Forelimb muscle (tissue), 1 donor: ENCODE measurements around the gene CFAP46. TPM values are rescaled to one million over a fixed set of nuclear protein-coding genes. Genes with fewer than 3 reads are reported as not detected.
"Not testable (repeated sequence)": the region's sequence is repeated elsewhere in the genome, so short reads cannot be mapped to it uniquely, and the experiment has no call there.

Experiments used
- DNase-seq: peaks from one replicate; pipeline ENCODE4 v3.0.0-alpha.2; 2013; ENCODE audit warnings: low read depth
- polyA plus RNA-seq: library from polyadenylated mRNA; unstranded; fragments of 120-200 nt; gene quantifications from one replicate; pipeline ENCODE4 v1.2.1, GENCODE V29; 2013; ENCODE audit not compliant: insufficient read length

Gene CFAP46
- polyA plus RNA-seq, 1 donor = 0.24 TPM

GRCh38 chr10:132944510-132944909 lies 2.1 kb upstream of the CFAP46 start:
- DNase-seq = no peak

DNA sequence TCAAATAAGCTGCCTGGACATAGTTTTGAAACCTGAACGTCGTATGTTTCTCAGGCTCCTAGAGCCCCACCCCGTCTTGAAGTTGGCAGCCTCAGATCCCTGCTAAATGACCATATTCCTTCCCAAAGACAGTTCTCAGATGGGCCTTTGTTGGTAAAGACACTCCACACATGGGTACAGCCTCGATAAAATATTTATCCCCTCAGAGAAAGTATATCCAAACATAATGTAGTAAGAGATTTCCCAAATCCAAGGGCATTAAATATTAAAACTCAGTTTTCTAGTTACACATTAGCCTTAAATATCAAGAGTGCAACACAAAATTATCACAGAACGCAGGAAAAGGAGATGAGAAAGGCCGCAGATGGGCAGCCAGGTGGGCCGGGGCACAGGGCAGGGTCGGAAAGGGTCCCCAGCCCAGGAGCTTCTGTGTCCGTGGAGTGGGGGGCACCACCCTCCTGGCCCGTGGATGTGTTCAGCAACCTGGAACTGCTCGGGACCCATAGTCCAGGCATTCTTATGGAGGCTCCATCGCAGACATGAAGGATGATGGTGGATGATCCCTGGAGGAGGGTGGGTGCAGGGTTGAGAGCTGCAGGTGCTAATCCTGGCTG lies 1.5 kb upstream of the CFAP46 start:
- DNase-seq = no peak

DNA sequence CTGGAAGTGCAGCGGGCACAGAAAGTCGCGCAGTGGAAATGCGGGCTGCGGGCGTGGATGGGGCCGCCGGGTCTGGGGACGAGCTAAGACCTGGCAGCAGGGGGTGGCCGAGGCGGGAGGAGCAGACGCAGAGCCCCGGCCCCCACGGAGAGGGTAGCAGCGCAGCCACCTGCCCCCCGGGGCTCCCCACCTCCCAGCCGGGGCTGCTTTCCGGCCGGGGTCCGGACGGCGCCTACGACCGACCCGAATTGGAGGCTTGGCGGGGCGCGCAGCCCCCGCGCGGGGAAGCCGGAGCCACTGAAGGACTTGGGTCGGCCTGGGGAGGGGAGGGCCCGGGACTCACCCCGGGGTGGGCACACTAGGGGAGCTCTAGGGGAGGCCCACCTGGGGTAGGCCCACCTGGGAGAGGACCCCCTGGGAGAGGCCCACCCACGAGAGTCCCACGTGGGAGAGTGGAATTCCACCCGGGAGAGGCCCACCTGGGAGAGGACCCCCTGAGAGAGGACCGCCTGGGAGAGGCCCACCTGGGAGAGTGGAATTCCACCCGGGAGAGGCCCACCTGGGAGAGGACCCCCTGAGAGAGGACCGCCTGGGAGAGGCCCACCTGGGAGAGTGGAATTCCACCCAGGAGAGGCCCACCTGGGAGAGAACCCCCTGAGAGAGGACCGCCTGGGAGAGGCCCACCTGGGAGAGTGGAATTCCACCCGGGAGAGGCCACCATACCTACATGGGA lies 854 bp upstream of the CFAP46 start:
- no peak for DNase-seq

DNA sequence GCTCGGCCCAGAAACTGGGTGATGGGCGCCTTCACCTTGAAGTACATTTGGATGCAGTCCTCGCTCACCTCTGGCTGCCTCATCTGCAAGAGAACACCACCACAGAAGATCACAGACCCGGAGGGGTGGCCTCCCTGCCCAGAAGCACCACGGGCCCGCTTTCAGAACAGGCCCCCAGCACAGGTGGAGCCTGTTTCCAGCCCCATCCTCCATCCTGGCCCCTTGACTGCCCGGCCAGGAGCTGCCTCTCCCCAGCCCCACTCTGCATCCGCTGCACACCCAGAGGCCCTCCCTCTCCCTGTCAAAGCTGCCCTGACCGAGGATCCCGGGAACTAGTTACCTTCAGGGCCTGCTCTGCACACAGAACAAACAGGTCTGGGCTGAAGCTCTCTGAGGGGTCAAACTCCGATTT lies 724 bp downstream of the CFAP46 start:
- no peak for DNase-seq

GRCh38 chr10:132940791-132941465 lies 1.4 kb downstream of the CFAP46 start:
- DNase-seq = no peak

DNA sequence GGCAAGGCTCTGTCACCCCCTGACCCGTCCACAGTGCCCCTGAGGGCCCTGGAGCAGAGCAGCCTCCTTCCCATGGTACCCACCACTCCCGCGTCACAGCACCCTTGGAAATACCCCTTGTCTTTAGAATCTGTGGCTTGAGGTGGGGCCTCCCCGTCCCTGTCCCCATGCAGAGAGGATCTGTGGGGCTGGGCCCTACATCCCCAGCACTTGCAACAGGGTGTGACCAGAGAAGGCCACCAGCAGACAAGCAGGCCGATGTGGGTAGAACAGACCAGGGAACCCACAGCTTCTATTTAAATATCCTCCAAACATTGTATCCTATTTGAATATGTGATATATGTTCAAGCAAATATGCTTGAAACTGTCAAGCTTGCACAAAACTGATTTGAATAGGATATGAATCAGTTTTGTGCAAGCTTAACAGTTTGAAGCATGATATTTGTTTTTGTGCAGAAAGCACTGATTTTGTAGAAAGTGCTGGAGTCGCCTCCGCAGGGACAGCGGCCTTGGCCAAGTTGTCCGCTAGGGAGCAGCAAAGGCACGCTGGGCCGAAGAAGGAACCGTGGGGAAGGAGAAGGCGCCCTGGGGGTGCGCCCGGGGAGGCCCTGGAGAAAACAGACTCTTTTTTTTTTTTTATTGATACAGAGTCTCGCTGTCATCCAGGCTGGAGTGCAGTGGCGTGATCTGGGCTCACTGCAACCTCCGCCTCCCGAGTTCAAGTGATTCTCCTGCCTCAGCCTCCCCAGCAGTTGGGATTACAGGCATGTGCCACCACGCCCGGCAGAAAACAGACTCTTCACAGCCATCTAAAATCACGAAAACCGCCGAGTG lies 2.2 kb downstream of the CFAP46 start:
- DNase-seq = no peak

DNA sequence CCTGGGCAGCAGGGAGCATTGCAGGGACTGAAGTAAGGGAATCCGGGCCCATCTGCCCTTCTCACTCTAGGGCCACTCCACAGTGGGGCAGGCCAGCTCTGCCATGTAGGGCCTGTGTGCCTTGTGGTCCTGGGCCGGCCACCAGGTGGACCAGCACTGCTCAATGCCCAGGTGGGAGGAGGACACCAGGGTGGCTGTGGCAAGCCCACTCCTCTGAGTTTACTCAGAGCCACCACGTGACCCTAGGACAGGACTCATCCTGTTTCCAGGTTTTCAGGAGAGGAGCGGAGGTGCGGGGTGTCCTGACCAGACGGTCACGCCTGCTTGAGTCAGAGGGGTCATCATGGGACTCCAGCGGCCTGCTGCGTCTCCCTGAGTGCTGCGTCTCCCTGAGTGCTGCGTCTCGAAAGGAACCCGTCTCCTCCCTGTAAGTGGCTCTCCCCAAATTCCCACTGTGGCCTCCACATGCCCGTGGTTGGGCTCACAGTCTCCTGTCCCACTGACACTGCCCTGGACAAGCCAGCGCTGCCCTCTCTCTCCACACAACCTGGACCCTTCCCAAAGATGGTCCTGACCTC lies 2.9 kb downstream of the CFAP46 start:
- no peak for DNase-seq

GRCh38 chr10:132938472-132939339 lies 3.7 kb downstream of the CFAP46 start:
- DNase-seq = no peak

DNA sequence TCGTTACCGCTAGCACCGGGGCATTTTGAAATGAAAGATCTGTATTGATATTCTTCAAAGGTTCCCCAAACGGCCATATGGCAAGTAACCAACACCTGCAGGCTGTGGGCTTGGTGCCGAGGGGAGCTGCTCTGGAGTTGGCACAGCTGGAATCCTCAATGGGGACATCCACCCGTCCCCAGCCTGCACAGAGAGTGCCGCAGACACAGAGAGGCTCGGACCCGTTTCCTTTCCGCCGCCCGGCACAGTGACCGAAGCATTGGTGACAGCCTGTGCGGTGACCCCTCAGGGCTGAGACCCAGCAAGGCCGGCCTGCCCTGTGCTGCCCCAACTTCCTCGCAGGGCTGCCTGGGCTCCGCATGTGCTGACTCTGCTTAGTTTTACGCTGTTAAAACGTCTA lies 4.5 kb downstream of the CFAP46 start:
- DNase-seq = no peak

DNA sequence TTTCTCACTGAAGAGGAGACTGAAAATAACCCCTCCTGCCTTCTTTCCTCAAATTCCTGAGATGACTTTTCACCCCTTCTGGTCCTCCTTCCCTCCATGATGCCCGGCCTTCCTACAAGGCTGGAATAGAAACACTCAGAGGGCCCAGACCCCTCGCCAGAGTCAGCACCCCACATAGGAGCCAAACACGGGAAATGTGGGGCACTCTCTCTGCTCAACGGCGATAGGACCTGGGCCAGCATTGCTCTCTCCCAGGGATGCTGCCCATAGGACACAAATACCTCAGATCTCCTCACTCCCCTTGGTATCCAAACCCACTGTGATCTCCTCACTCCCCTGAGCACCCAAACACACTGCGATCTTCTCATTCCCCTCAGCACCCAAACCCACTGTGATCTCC lies 7.4 kb downstream of the CFAP46 start:
- DNase-seq = no peak

DNA sequence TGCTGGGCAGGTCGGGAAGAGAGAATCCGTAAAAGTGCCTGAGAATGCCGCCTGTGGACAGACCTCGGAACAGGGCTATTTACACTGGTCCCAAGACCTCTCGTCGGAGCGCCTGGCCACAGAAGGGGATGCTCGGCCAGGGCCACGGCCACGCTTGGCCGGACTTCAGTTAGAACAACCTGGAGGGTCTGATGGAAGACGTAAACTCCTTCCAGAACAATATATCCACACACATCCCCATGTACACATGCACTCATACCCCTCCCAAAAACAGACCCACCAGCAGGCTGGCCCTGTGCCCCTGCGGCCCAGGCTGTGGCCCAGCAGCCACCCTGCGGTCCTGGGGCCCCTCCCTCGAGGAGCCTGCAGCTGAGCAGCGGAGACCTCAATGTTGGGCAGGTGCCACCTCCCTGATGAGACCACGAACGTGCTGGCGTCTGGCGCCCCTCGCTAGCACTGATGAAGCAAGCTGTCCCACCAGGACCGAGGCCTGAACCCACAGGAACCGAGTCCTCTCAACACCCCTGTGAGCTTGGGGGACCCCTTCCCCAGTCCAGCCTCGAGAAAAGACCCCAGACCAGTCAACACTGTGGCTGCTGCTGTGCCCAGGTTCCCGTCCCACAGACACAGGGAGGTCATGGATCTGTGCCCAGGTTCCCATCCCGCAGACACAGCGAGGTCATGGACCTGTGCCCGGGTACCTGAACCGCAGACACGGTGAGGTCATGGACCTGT lies 8.9 kb downstream of the CFAP46 start:
- DNase-seq = no peak

- no peak for DNase-seq
Observed at GRCh38 chr10:132932461-132933307, 9.7 kb downstream of the CFAP46 start.

- not testable (repeated sequence) for DNase-seq
Observed at GRCh38 chr10:132931258-132932250, 10.8 kb downstream of the CFAP46 start.

DNA sequence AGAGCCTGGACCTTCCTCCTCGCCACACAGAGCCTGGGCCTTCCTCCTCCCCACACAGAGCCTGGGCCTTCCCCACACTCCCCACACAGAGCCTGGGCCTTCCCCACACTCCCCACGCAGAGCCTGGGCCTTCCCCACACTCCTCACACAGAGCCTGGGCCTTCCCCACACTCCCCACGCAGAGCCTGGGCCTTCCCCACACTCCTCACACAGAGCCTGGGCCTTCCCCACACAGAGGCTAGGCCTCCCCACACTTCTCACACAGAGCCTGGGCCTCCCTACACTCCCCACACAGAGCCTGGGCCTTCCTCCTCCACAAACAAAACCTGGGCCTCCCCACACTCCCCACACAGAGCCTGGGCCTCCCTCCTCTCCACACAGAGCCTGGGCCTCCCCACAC lies 11.7 kb downstream of the CFAP46 start:
- DNase-seq = not testable (repeated sequence)

- DNase-seq = no peak
Observed at GRCh38 chr10:132929953-132930548, 12.3 kb downstream of the CFAP46 start.

- no peak for DNase-seq
Observed at GRCh38 chr10:132929480-132929879, 12.9 kb downstream of the CFAP46 start.

GRCh38 chr10:132928261-132928660 lies 14.1 kb downstream of the CFAP46 start:
- DNase-seq = no peak
